HG03064 (cell line): Measurements from ENCODE around the gene LDHD.

ENCODE experiments used
- ATAC-seq: cut with Tn5 transposase; IDR thresholded peaks from one replicate; pipeline ENCODE4 v1.9.1; 2021; ENCODE audit warnings: low read depth; ENCODE audit not compliant: unreplicated experiment

LDHD gene

DNA sequence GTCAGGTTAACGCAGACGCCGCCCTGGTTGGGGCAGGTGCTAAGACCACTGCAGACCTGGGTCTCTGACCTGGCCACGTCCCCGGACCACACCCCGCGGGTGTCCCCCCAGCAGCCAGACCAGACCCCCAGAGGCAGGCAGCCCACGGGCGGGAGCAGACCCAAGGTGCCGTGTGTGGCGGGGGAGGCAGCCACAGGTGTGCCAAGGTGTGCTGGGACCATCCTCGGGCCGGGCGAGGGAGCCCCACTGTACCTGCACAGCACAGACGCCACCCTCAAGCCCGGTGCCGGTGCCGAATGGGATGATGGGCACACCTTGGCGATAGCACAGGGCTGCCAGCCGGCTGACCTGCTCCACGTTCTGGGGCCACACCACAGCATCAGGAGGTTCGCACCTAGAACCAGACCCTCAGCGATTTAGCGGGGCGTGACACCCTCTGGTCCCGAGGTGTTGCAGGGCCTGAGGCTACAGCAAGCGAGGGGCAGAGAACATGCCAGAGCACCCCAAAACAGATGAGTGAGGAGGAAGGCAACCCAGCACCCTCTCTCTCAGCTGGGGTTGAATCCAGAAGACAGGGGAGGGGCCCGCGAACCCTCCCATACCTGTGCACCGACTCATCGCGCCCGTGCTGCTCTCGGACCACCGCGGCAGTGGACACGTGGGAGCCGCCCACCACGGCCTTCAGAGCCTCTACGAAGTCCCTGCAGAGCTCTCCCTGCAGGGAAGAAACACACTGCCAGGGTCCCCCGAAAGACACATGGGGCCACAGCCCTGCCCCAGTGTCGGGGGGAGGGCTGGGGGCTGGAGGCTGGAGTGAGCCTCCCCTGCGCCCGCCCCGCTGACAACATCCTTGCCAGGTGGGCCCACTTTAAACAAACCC lies 1.4 kb downstream of the LDHD start:
- no peak for ATAC-seq

DNA sequence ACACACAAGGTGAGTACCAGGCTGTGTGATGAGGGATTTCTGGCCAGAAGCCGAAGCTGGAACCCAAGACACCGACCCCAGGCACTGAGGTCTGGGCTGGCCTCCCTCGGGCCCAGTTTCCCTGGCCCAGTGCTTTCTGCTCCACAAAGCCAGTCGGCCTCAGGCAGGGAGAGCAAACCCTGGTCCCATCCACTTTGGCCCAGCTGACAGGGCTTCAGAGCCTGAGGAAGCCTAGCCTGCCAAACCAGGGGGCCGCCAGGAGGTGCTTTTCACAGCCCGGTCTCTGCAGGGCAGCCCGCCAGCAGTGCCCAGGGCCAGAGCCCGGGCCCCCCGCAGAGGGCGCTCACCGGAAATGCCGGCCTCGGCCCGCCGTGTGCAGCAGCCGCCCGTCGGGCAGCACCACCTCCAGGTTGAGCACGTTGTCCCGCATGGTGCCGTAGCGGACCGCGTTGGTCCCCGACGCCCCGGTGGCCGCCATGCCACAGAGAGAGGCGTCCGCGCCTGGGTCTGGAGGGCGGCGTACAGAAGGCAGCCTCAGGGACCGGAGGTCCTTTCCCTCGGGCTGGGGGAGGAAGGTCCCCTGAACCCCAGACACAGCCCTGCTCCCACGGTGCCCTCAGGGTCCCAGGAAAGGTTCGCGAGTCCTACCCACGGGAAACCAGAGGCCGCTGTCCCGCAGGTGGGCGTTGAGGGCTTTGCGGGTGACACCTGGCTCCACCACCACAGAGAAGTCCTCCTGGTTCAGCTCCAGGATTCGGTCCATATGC lies 2.2 kb downstream of the LDHD start:
- no peak for ATAC-seq

DNA sequence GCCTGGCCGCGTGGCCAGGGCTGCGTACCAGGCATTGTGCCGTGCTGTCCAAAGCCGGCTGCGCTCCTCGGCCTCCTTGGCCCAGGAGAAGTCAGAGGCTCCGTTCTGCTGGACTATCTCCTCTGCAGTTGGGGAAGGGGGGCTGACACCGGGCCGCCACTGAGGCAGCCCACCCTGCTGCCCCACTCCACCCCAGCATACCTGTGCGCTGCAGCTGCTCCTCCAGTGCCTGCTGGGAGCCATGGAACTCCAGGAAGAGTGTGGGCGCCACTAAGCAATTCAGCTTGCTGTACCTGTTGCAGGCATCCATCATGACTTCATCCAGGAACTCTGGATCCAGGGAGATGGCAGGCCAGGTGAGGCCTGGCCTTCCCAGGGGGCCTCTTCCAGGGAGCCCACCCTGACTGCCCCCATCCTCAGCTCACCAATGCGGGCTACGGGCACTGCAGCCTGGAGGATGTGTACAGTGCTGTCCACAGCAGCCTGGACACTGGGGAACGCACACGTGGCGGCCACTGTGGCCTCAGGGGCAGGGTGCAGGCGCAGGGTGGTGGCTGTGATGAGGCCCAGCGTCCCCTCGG lies 2.9 kb downstream of the LDHD start:
- no peak for ATAC-seq

GRCh38 chr16:75112734-75113491 lies 3.7 kb downstream of the LDHD start:
- ATAC-seq, result no peak

- ATAC-seq, result no peak
Observed at GRCh38 chr16:75111961-75112733, 4.4 kb downstream of the LDHD start.

GRCh38 chr16:75111514-75111940 lies 5.1 kb downstream of the LDHD start:
- no peak for ATAC-seq

DNA sequence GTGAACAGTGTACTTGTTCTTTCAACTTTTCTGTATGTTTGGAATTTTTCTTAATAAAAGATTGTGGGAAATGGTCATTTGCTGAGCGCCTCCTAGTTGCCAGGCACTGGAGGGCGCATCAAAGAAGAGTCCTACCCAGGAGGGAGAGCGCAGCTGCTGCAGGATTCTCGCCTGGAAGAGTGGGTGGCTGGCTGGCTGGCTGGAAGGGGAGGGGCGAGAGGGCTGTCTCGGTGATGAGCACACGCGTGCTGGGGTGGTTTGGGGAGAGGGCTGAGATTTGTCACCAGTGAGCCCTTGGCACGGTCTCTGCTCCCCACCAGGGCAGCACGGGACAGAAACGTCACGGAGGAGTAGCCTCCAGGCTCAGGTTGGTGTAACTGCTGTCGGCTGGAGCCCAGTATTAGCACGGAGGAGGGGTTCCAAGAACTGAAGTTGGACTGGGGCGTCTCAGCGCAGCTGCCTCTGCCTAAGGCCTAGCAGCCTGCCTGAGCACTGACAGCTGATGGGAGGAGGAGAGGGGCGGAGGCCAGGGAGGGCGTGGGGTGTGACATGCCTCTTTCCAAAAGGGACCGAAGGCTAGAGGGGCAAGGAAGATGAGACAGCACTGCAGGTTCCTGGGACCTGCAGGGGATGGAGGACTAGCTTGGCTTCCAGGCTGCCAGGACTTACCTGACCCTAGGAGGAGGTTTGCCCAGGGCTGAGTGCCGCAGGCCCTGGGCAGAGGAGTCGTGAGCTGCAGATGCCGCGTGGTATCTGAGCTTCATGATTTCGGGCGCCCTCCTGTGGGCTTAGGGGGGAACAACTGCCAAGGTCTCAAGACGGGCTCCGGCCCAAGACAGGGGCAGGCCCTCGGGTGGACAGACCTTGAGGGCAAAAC lies 5.7 kb downstream of the LDHD start:
- ATAC-seq, result peak; percentile 64

- peak; percentile 37 for ATAC-seq
Observed at GRCh38 chr16:75109732-75110243, 6.8 kb downstream of the LDHD start.

DNA sequence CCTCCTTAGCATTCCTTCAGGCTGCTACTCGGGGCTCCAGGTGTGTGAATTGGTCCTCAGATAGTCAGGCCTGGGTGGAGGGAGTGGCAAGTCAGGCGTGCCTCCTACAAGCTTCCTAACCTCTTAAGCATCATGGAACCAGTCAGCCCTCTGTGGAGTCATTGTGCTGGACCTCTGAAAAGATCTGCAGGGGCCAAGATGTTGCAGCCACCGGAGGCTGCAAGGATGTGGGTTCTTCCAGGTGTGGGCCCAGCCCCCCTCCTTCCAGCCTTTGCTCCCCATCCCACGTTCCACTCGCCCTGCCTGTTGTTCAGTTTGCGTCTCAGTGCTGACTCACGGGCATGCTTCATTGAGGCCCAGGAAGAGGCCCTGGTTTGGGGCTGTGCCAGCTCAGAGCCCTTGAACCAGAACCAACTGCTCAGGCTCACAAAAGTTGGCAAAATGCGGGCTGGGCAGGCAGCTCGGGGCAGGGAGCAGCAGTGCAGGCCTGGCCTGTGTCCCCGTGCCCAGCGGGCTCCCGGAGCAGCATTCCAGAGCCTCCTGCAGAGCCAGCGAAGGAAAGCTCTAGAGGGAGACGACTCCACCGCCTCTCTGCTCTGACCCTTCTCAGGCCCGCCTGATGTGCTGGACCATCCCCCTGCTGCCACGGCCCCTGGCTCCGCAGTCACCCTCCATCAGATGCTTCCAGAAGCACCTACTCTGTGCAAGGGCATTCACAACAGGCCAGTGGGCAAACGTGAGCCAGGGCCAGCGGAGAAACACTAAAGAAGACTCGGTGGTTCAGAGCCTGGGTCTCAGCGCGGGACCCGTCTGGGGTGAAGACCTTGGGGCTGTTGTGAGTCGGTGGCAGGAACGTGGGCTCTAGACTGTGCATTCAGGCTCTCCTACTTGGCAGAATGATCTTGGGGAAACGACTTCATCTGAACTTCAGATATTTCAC lies 7.5 kb downstream of the LDHD start:
- peak; percentile 36 for ATAC-seq

GRCh38 chr16:75107505-75107904 lies 9.1 kb downstream of the LDHD start:
- no peak for ATAC-seq

- no peak for ATAC-seq
Observed at GRCh38 chr16:75106351-75107274, 10.0 kb downstream of the LDHD start.

GRCh38 chr16:75105306-75106061 lies 11.1 kb downstream of the LDHD start:
- no peak for ATAC-seq

GRCh38 chr16:75104836-75105235 lies 11.7 kb downstream of the LDHD start:
- no peak for ATAC-seq

DNA sequence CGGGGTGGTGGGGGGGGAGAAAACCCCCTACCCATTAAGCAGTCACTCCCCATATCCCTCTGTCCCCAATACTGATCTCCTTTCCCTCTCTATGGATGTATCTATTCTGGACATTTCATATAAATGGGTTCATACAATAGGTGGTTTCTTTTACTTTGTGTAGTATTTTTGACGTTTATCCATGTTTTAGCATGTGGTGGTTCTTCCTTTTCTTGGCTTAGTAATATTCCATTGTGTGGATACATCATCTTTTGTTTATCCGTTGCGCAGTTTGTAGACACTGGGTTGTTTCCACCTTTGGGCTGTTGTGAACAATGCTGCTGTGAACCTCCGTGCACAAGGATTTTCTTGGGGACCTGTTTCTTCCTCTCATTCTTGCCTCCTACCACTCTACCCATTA lies 12.6 kb downstream of the LDHD start:
- ATAC-seq, result no peak

DNA sequence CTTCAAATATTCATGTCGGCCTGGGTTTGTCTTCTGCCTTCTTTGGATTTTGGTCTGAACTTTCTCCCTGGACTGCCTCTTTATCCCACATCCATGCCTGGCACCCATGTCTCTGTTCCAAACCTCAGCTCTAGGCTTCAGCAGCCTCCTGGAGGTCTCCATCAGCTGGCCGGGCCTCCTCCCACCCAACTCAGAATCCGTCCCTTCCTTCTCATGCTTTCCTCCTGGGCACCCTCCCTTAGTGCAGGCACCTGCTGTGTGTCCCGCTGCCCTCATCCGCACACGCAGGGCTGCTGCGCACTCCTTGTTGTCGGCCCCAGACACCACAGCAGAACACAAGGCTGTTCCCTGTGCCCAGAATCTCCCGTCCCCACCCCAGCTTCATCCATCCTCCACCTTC lies 14.0 kb downstream of the LDHD start:
- ATAC-seq, result no peak

GRCh38 chr16:75101635-75102034 lies 14.9 kb downstream of the LDHD start:
- ATAC-seq, result no peak
